ENCODE data around the gene MMP21.

Gene MMP21

DNA sequence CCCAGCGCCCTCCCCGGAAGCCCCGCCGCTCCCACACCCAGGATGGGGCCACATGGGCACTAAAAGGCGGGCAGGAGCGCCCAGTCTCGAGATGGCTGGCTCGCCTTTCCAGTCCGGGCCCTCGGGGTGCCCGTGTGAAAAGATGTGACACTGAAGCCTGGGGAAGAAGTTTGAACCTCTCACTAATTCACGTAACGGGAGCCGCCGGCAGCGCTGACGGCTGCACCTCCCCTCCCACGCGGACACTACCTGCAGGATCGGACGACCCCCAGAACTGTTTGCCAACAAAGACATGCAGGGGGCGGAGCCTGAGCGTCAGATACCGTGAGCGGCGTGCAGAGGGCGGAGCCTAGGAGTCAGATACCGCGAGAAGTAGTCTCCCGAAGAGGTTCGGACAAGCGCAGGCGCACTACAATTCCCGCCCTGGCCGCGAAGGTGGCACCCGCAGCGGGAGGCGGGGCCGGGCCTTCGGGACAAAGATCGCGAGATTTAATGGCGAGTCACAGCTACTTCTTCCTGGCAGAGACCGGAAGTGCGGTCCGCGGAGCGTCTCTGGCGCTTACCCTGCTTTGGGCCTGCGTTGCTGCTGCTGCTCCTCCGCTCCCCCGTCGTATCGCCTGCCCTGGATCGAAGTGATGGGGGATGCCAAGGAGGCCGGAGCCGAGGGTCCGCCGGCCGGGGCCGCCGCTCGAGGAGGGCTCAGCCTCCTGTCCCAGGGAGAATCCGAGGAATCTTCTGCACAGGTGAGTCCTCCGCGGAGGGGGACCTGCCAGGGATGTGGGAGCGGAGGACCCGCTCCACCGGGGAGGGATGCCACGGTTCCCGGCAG, 56.2 kb downstream of the MMP21 start, which contains the start of gene EDRF1:
TSS of gene EDRF1 (plus strand) at position 537 of the 829 bp plus-strand sequence. CDS start at position 636, 99 bp downstream.
- TF ChIP-seq, protein P1, sequence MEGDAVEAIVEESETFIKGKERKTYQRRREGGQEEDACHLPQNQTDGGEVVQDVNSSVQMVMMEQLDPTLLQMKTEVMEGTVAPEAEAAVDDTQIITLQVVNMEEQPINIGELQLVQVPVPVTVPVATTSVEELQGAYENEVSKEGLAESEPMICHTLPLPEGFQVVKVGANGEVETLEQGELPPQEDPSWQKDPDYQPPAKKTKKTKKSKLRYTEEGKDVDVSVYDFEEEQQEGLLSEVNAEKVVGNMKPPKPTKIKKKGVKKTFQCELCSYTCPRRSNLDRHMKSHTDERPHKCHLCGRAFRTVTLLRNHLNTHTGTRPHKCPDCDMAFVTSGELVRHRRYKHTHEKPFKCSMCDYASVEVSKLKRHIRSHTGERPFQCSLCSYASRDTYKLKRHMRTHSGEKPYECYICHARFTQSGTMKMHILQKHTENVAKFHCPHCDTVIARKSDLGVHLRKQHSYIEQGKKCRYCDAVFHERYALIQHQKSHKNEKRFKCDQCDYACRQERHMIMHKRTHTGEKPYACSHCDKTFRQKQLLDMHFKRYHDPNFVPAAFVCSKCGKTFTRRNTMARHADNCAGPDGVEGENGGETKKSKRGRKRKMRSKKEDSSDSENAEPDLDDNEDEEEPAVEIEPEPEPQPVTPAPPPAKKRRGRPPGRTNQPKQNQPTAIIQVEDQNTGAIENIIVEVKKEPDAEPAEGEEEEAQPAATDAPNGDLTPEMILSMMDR (IDR thresholded peaks at IDR 0.05; ENCODE audit: low read depth, low read length), result no peak
- peak within 1 kb of the TSS; percentile 97 to 98 for H3K4me3 ChIP-seq (replicated peaks in 1 of 2; ENCODE audit: low read depth in 2 of 2, low read length in 2 of 2)
- DNase-seq (ENCODE audit: low read depth in 2 of 2), result peak; percentile 99

Measured in cardiac fibroblast (primary cell).